ENCODE measurements around the gene ARHGAP24.

DNA sequence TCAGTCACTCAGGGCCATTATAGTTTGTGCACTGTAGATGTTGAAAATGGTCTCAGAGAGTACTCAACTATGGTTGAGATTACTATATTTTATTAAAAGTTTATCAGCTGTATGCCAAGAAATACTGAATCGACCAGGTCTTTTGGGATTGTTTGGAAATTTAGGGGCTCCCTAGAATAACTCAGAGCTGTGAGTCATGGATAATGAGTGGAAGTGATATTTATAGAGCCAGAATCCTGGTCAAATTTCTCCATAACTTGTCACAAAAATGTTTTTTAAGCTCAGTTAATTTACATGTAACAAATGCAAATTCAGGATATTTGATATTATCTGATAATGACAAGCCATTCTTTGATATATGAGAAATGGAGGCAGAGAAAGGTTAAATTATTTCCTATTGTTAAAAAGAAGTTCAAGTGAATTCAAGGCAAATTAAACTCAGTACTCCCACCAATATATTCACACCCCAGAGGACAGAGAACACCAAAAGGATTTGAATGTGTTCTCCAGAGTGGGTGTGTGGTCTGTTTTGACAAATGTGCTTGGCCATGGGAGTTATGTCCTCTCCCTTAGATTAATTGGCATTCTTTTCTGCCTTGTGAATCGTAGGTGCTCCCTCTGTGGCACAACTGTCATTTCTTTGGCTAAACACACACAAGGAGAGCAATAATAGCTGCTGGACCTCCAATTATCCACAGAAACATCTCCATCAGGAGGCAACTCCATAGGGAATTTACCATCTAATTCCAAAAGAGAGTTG lies 37.7 kb downstream of the ARHGAP24 start:
- TF ChIP-seq POLR2A (IDR thresholded peaks at IDR 0.05) = no peak
- no peak for TF ChIP-seq POLR2AphosphoS5 (IDR thresholded peaks at IDR 0.05)
- TF ChIP-seq, protein P1, sequence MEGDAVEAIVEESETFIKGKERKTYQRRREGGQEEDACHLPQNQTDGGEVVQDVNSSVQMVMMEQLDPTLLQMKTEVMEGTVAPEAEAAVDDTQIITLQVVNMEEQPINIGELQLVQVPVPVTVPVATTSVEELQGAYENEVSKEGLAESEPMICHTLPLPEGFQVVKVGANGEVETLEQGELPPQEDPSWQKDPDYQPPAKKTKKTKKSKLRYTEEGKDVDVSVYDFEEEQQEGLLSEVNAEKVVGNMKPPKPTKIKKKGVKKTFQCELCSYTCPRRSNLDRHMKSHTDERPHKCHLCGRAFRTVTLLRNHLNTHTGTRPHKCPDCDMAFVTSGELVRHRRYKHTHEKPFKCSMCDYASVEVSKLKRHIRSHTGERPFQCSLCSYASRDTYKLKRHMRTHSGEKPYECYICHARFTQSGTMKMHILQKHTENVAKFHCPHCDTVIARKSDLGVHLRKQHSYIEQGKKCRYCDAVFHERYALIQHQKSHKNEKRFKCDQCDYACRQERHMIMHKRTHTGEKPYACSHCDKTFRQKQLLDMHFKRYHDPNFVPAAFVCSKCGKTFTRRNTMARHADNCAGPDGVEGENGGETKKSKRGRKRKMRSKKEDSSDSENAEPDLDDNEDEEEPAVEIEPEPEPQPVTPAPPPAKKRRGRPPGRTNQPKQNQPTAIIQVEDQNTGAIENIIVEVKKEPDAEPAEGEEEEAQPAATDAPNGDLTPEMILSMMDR (IDR thresholded peaks at IDR 0.05) = no peak

Measured in breast epithelium (tissue), 3 donors.